SU-DHL-6 (cell line): ENCODE data around the gene LSM3.

Experiments used
- H2AFZ ChIP-seq: fragments of 200-600 bp; sonication (generic); 2 replicates; pipeline ENCODE4 v1.6.1; 2014; ENCODE audit warnings: low read depth, mild to moderate bottlenecking, moderate library complexity, mixed read lengths, antibody characterized with exemption, low read length; ENCODE audit not compliant: severe bottlenecking
- H3F3A ChIP-seq: fragments of 200-600 bp; shearing (Covaris generic); 2 replicates; pipeline ENCODE4 v1.6.0; 2016; ENCODE audit warnings: antibody characterized with exemption, mild to moderate bottlenecking; ENCODE audit not compliant: insufficient read depth
- H3K27ac ChIP-seq: fragments of 200-600 bp; sonication (generic); 2 replicates; pipeline ENCODE4 v1.5.1; 2016; ENCODE audit warnings: low read depth, mild to moderate bottlenecking, low read length, moderate library complexity, mixed read lengths
- H3K27me3 ChIP-seq: fragments of 200-600 bp; sonication (generic), shearing (Covaris generic); 2 replicates; pipeline ENCODE4 v1.6.0; 2014; ENCODE audit warnings: mild to moderate bottlenecking, low read length
- H3K36me3 ChIP-seq: fragments of 200-600 bp; sonication (generic); 2 replicates; pipeline ENCODE4 v1.6.1; 2014; ENCODE audit warnings: mild to moderate bottlenecking, low read length, mixed read lengths
- H3K4me2 ChIP-seq: fragments of 300-600, 200-600 bp; shearing (Covaris generic), sonication (generic); 2 replicates; pipeline ENCODE4 v1.6.0; 2014; ENCODE audit warnings: low read length, low read depth, mild to moderate bottlenecking; ENCODE audit not compliant: poor library complexity, severe bottlenecking
- H3K4me3 ChIP-seq: fragments of 200-600 bp; sonication (generic); 2 replicates; pipeline ENCODE4 v1.5.1; 2014; ENCODE audit warnings: antibody characterized with exemption, low read length, mild to moderate bottlenecking, mixed read lengths; ENCODE audit not compliant: insufficient read depth, poor library complexity, severe bottlenecking
- H3K79me2 ChIP-seq: fragments of 200-600 bp; sonication (generic); 2 replicates; pipeline ENCODE4 v1.6.1; 2014; ENCODE audit warnings: mild to moderate bottlenecking, low read length, moderate library complexity; ENCODE audit not compliant: insufficient read depth
- H3K9ac ChIP-seq: fragments of 200-600 bp; sonication (generic); 2 replicates; pipeline ENCODE4 v1.7.0; 2014; ENCODE audit warnings: mild to moderate bottlenecking, low read length
- H3K9me2 ChIP-seq: fragments of 200-600 bp; sonication (generic); replicated peaks from 2 replicates; pipeline ENCODE4 v1.6.1; 2014; ENCODE audit warnings: low read length; ENCODE audit not compliant: insufficient read depth
- H3K9me3 ChIP-seq: fragments of 200-600 bp; sonication (generic); 2 replicates; pipeline ENCODE4 v1.6.1; 2014; ENCODE audit warnings: low read length, mixed read lengths; ENCODE audit not compliant: insufficient read depth
- H4K20me1 ChIP-seq: fragments of 200-600 bp; sonication (generic); 2 replicates; pipeline ENCODE4 v1.6.1; 2014; ENCODE audit warnings: low read depth, mild to moderate bottlenecking, antibody characterized with exemption, low read length, moderate library complexity, mixed read lengths
- EZH2phosphoT487 ChIP-seq: fragments of 200-600 bp; sonication (generic), shearing (Covaris generic); conservative IDR thresholded peaks from 2 replicates; pipeline ENCODE4 v1.6.1; 2018; ENCODE audit warnings: mild to moderate bottlenecking, antibody characterized with exemption, low read length, moderate library complexity, mixed read lengths
- TF ChIP-seq, protein P1 (sequence below): fragments of 200-600 bp; sonication (generic); IDR thresholded peaks from one replicate; pipeline ENCODE4 v1.5.1; 2017; ENCODE audit warnings: antibody characterized with exemption, mild to moderate bottlenecking, low read length, moderate library complexity; ENCODE audit not compliant: insufficient read depth, poor library complexity, severe bottlenecking

Gene LSM3

DNA sequence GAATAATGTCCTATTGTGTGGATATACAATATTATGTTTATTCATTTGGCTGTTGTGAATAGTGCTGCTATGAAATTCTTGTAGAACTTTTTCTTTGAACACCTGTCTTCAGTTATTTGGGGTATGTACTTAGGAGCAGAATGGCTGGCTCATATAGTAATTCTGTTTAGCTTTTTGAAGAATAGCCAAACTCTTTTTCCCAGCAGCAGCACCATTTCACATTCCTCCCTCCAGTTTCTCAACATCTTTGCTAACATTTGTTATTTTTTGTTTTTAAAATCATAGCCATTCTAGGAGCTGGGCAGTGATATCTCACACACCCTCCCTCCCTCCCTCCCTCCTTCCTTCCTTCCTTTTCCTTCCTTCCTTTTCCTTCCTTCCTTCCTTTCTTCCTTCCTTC is 39.7 kb downstream of the LSM3 start:
- no peaks in the 10 kb centered on the region for H3K79me2 ChIP-seq
- H3K9me2 ChIP-seq: no peaks in the 10 kb centered on the region
- H4K20me1 ChIP-seq: no peaks in the 10 kb centered on the region
- H3F3A ChIP-seq: no peaks in the 10 kb centered on the region
- H3K9me3 ChIP-seq: no peaks in the 10 kb centered on the region
- H3K9ac ChIP-seq: no peak overlapping the region
- no peaks in the 10 kb centered on the region for H3K36me3 ChIP-seq
- no peak for TF ChIP-seq EZH2phosphoT487
- H3K27ac ChIP-seq: no peak overlapping the region
- H2AFZ ChIP-seq: no peak overlapping the region
- no peak overlapping the region for H3K4me3 ChIP-seq
- no peaks in the 10 kb centered on the region for H3K27me3 ChIP-seq
- no peak overlapping the region for H3K4me2 ChIP-seq

DNA sequence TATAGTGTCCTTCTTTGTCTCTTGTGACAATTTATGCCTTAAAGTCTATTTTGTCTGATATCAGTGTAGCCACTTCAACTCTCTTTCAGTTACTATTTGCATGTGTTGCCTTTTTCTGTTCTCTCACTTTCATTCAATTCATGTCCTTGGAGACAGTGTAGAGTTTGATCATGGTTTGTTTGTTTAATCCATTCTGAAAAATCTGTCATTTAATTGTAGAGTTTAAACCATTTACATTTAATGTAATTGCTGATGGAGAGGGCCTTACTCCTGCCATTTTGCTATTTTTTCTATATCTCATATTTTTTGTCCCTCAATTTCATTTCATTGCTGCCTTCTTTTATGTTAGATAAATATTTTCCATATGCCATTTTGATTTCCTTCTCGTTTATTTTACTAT is 42.3 kb downstream of the LSM3 start:
- TF ChIP-seq EZH2phosphoT487: no peak
- TF ChIP-seq, protein P1, sequence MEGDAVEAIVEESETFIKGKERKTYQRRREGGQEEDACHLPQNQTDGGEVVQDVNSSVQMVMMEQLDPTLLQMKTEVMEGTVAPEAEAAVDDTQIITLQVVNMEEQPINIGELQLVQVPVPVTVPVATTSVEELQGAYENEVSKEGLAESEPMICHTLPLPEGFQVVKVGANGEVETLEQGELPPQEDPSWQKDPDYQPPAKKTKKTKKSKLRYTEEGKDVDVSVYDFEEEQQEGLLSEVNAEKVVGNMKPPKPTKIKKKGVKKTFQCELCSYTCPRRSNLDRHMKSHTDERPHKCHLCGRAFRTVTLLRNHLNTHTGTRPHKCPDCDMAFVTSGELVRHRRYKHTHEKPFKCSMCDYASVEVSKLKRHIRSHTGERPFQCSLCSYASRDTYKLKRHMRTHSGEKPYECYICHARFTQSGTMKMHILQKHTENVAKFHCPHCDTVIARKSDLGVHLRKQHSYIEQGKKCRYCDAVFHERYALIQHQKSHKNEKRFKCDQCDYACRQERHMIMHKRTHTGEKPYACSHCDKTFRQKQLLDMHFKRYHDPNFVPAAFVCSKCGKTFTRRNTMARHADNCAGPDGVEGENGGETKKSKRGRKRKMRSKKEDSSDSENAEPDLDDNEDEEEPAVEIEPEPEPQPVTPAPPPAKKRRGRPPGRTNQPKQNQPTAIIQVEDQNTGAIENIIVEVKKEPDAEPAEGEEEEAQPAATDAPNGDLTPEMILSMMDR: no peak
- Histone ChIP-seq H3K9ac (no peak overlapping the region), H3K36me3 (no peaks in the 10 kb centered on the region), H3F3A (no peaks in the 10 kb centered on the region), H3K9me3 (no peaks in the 10 kb centered on the region), H3K4me2 (no peak overlapping the region), H3K27ac (no peak overlapping the region), H3K4me3 (no peak overlapping the region), H3K79me2 (no peaks in the 10 kb centered on the region), H3K27me3 (no peaks in the 10 kb centered on the region), H2AFZ (no peak overlapping the region), H4K20me1 (no peaks in the 10 kb centered on the region), H3K9me2 (no peaks in the 10 kb centered on the region)

DNA sequence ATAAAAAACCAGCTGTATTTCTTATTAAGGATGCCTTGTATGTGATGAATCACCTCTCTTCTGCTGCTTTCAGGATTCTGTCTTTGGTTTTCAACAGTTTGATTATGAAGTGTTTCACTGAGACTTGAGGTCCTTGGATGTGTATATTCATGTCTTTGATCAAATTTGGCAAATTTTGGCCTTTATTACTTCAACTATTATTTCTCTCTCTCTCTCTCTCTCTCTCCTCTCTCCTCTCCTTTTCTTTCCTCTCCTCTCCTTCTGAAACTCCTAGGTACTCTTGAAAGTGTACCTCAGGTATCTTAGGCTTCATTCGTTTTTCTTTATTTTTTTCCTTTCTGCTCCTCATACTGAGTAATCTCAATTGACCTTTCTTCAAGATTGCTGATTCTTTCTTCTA is 43.3 kb downstream of the LSM3 start:
- Histone ChIP-seq H4K20me1 (no peaks in the 10 kb centered on the region), H2AFZ (no peak overlapping the region), H3K79me2 (no peaks in the 10 kb centered on the region), H3F3A (no peaks in the 10 kb centered on the region), H3K9ac (no peak overlapping the region), H3K9me2 (no peaks in the 10 kb centered on the region), H3K9me3 (no peaks in the 10 kb centered on the region), H3K27me3 (no peaks in the 10 kb centered on the region), H3K36me3 (no peaks in the 10 kb centered on the region), H3K4me3 (no peak overlapping the region), H3K4me2 (no peak overlapping the region), H3K27ac (no peak overlapping the region)
- no peak for TF ChIP-seq EZH2phosphoT487

DNA sequence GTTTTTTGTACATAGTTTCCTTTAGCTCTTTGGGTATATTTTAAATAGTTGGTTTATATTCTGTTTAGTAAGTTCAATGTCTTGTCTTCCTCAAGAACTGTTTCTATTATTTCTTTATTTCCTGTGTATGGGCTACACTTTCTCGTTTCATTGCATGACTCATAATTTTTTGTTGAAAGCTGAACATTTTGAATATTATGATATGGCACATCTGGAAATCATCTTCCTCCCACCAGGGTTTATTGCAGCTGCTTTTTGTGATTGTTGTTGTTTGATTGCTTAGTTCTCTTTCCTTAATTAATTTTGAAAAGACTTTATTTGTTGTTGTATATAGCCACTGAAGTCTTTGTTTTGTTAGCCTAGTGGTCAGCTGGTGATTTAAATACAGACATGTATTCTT is 43.8 kb downstream of the LSM3 start:
- Histone ChIP-seq H2AFZ (no peak overlapping the region), H3K27me3 (no peaks in the 10 kb centered on the region), H3K4me2 (no peak overlapping the region)

More for the DNA sequence above, 43.8 kb downstream of the LSM3 start:
- no peaks in the 10 kb centered on the region for H3K9me2 ChIP-seq
- H3K27ac ChIP-seq: no peak overlapping the region
- H3K36me3 ChIP-seq: no peaks in the 10 kb centered on the region
- no peak overlapping the region for H3K9ac ChIP-seq
- H4K20me1 ChIP-seq: no peaks in the 10 kb centered on the region
- no peaks in the 10 kb centered on the region for H3K9me3 ChIP-seq
- TF ChIP-seq EZH2phosphoT487: no peak
- TF ChIP-seq, protein P1: no peak
- H3K79me2 ChIP-seq: no peaks in the 10 kb centered on the region
- no peak overlapping the region for H3K4me3 ChIP-seq
- H3F3A ChIP-seq: no peaks in the 10 kb centered on the region
